ENCODE data around the gene CFAP74. TPM values are rescaled to one million over a fixed set of nuclear protein-coding genes. Genes with fewer than 3 reads are reported as not detected.
A peak's percentile ranks its signal among the peaks of the same experiment; 100 is the strongest.

Gene CFAP74
- total and polyA plus RNA-seq, 12 donors, result 0.03 TPM; not detected in 11

DNA sequence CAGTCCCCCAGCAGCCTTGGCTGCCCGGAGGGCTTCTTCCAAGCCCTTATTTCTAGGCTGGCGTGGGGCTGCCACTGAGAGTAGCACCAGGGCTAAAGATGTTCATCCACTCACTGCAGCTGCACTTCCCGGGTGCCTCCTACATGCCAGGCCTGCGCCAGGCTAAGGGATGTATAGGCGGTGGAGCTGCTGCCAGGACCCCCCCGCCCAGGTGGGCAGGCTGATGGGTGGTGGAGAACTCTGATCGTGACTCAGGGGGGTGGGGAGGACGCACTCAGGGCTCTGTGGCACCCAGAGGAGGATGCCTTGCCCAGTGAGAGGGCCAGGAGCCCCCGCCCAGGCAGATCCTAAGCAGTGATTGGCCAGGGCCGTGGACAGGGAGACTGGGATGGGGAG lies 34.1 kb downstream of the CFAP74 start:
- intact Hi-C loops (cut with DNase I), result no loop called here
- no peak for DNase-seq

DNA sequence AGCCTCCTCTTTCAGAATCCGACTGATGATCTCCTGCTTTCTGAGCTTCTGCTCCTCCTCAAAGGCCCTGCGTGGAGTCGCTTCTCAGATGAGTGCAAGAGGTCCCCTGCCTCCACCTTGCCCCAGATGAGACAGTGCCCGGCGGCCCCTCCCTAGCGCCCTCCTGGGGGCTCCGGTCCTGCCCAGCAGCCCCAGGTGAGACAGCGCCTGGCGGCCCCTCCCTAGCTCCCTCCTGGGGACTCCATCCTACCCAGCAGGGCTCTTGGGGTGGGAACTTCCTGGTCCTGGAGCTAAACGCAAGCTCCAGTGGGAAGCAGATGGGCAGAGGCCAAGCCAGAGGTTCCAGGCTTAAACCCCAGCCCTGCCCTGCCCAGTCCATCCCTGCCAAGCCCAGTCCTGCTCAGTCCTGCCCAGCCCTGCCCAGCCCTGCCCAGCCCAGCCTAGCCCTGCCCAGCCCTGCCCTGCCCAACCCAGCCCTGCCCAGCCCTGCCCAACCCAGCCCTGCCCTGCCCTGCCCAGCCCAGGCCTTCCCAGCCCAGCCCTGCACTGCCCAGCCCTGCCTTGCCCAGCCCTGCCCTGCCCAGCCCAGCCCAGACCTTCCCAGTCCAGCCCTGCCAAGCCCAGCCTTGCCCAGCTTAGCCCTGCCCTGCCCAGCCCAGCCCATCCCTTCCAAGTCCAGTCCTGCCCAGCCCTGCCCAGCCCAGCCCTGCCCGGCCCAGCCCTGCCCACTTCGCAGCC lies 34.6 kb downstream of the CFAP74 start:
- 57 to 70% methylated on average over 12 of the region's 12 CpGs for WGBS, 2 donors
- intact Hi-C loops (cut with DNase I), result no loop called here

More for the DNA sequence above, 34.1 kb downstream of the CFAP74 start:
- WGBS, 2 donors, result 72 to 75% methylated on average over 10 of the region's 10 CpGs
- TF ChIP-seq, protein P1, sequence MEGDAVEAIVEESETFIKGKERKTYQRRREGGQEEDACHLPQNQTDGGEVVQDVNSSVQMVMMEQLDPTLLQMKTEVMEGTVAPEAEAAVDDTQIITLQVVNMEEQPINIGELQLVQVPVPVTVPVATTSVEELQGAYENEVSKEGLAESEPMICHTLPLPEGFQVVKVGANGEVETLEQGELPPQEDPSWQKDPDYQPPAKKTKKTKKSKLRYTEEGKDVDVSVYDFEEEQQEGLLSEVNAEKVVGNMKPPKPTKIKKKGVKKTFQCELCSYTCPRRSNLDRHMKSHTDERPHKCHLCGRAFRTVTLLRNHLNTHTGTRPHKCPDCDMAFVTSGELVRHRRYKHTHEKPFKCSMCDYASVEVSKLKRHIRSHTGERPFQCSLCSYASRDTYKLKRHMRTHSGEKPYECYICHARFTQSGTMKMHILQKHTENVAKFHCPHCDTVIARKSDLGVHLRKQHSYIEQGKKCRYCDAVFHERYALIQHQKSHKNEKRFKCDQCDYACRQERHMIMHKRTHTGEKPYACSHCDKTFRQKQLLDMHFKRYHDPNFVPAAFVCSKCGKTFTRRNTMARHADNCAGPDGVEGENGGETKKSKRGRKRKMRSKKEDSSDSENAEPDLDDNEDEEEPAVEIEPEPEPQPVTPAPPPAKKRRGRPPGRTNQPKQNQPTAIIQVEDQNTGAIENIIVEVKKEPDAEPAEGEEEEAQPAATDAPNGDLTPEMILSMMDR (IDR thresholded peaks at IDR 0.05), result no peak
- peaks cover 0 to 66% (median 52%) of the 10 kb centered on the region in 7 donors for H3K27me3 ChIP-seq
- H3K27ac ChIP-seq, result no peak overlapping the region
- H3K4me3 ChIP-seq, result no peak overlapping the region
- no peaks in the 10 kb centered on the region for H3K9me3 ChIP-seq
- H3K4me1 ChIP-seq, result no peaks in the 10 kb centered on the region
- no peaks in the 10 kb centered on the region for H3K36me3 ChIP-seq
- ATAC-seq, result no peak

DNA sequence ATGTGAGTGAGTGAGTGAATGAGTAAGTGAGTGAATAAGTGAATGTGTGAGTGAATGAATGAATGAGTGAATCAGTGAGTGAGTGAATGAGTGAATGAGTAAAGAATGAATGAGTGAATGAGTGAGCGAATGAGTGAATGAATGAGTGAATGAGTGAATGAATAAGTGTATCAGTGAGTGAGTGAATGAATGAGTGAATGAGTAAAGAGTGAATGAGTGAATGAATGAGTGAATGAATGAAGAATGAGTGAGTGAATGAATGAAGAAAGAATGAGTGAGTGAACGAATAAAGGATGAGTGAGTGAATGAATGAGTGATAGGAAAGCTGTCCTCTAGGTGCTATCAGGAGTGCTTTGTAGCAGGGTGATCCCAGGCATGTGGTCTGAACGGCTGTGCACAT lies 35.7 kb downstream of the CFAP74 start:
- peaks cover 0 to 65% (median 51%) of the 10 kb centered on the region in 7 donors for H3K27me3 ChIP-seq
- intact Hi-C loops (cut with DNase I), result no loop called here

More for the DNA sequence above, 34.6 kb downstream of the CFAP74 start:
- H3K9me3 ChIP-seq, result no peaks in the 10 kb centered on the region
- ATAC-seq (peak in 1 of 8 donors; percentile 23), DNase-seq (no peak)
- H3K4me3 ChIP-seq, result no peak overlapping the region
- peaks cover 0 to 67% (median 56%) of the 10 kb centered on the region in 7 donors for H3K27me3 ChIP-seq
- no peaks in the 10 kb centered on the region for H3K4me1 ChIP-seq
- H3K36me3 ChIP-seq, result no peaks in the 10 kb centered on the region
- no peak overlapping the region for H3K27ac ChIP-seq
- TF ChIP-seq, protein P1 (IDR thresholded peaks at IDR 0.05), result no peak

DNA sequence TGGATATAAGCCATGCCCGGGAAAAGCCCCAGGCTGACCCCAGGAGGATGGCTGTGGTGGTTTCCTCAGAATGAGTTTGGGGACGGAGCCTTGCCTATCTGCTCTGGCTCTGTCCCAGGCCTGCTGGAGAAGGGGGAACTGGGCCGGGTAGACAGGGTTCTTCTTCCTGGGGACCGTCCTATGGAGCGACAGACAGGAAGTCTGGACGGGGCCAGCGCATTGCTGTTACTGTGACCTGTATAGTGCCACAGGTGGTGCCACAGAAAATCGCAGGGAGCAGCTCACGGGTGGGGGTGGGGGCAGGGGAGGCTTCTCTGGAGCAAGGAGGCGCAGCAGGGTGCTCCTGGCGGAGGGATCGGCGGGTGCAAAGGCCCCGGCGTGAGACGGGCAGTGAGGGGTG lies 36.4 kb downstream of the CFAP74 start:
- Histone ChIP-seq H3K27ac (no peak overlapping the region), H3K4me1 (no peaks in the 10 kb centered on the region), H3K9me3 (no peaks in the 10 kb centered on the region), H3K4me3 (no peak overlapping the region), H3K36me3 (no peaks in the 10 kb centered on the region), H3K27me3 (peaks cover 0 to 64% (median 47%) of the 10 kb centered on the region in 7 donors)
- ATAC-seq (no peak), DNase-seq (no peak)
- TF ChIP-seq, protein P1 (IDR thresholded peaks at IDR 0.05), result no peak
- intact Hi-C loops (cut with DNase I), result no loop called here
- 72 to 73% methylated on average over 16 of the region's 16 CpGs for WGBS, 2 donors

More for the DNA sequence above, 35.7 kb downstream of the CFAP74 start:
- no peaks in the 10 kb centered on the region for H3K36me3 ChIP-seq
- H3K27ac ChIP-seq, result no peak overlapping the region
- no peak for ATAC-seq
- no peaks in the 10 kb centered on the region for H3K9me3 ChIP-seq
- WGBS, 2 donors, result 73 to 78% methylated on average over 3 of the region's 3 CpGs
- DNase-seq, result no peak
- TF ChIP-seq, protein P1 (IDR thresholded peaks at IDR 0.05), result no peak
- H3K4me1 ChIP-seq, result no peaks in the 10 kb centered on the region
- H3K4me3 ChIP-seq, result no peak overlapping the region
